Heart left ventricle (tissue), 13 donors: Measurements from ENCODE around the gene CD244.
"Not testable (repeated sequence)": the region's sequence is repeated elsewhere in the genome, so short reads cannot be mapped to it uniquely, and the experiment has no call there.

ENCODE experiments used
- POLR2A ChIP-seq, 2 donors: fragments of 450-650 bp; IDR thresholded peaks; one replicate each; pipeline ENCODE4 v1.6.1; 2017; ENCODE audit warnings: antibody characterized with exemption in 2 of 2, mild to moderate bottlenecking in 2 of 2, moderate library complexity in 2 of 2
- TF ChIP-seq, protein P1 (sequence below), 12 donors: fragments of 200-600 bp; sonication (generic) in 4 of 12; IDR thresholded peaks; one replicate each; pipeline versions ENCODE4 v1.5.0 to v1.8.0; 2018 to 2022; ENCODE audit warnings: antibody characterized with exemption in 12 of 12, mild to moderate bottlenecking in 5 of 12
- donor health status: ischemic (EF 13 %, LVEDD 7.1; RV severe dilation, severe dysfunction).
- donor health status: DM: no; HTN: yes; CAD: no.
- donor health status: DM: no; HTN: no; CAD: no.
- donor health status: ischemic (EF 25% LVEDD 6.9; RV normal size, moderate dysfunction).
- donor health status: ischemic (EF 25% LVEDD 5.7; RV mildly dilated, moderate dysfunction).
- donor health status: ischemic (EF 35%, LVEDD 5.7; RV mildly dilated, moderate dysfunction).
- donor health status: nonischemic (EF 11% LVEDD 7.7; RV severe dilation, severe dysfunction).
- donor health status: DM: yes; HTN: yes; CAD: no.
- donor health status: PGD.
- donor health status: ischemic (EF 29% LVEDD 5.4; RV normal size, mild dysfunction).
- donor health status: nonischemic (EF 23%, LVEDD 6.1; RV moderate dilation, normal function).

DNA sequence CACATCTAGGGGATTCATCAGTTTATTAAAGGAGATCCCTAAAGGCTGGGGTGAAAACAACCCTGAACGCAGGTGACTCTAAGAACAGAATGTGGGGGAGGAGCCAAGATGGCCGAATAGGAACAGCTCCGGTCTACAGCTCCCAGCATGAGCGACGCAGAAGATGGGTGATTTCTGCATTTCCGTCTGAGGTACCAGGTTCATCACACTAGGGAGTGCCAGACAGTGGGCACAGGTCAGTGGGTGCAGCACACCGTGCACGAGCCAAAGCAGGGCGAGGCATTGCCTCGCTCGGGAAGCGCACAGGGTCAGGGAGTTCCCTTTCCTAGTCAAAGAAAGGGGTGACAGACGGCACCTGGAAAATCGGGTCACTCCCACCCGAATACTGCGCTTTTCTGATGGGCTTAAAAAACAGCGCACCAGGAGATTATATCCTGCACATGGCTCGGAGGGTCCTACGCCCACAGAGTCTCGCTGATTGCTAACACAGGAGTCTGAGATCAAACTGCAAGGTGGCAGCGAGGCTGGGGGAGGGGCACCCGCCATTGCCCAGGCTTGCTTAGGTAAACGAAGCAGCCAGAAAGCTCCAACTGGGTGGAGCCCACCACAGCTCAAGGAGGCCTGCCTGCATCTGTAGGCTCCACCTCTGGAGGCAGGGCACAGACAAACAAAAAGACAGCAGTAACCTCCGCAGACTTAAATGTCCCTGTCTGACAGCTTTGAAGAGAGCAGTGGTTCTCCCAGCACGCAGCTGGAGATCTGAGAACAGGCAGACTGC lies 79.5 kb downstream of the CD244 start:
- TF ChIP-seq, protein P1, sequence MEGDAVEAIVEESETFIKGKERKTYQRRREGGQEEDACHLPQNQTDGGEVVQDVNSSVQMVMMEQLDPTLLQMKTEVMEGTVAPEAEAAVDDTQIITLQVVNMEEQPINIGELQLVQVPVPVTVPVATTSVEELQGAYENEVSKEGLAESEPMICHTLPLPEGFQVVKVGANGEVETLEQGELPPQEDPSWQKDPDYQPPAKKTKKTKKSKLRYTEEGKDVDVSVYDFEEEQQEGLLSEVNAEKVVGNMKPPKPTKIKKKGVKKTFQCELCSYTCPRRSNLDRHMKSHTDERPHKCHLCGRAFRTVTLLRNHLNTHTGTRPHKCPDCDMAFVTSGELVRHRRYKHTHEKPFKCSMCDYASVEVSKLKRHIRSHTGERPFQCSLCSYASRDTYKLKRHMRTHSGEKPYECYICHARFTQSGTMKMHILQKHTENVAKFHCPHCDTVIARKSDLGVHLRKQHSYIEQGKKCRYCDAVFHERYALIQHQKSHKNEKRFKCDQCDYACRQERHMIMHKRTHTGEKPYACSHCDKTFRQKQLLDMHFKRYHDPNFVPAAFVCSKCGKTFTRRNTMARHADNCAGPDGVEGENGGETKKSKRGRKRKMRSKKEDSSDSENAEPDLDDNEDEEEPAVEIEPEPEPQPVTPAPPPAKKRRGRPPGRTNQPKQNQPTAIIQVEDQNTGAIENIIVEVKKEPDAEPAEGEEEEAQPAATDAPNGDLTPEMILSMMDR (IDR thresholded peaks at IDR 0.05): not testable (repeated sequence)
- TF ChIP-seq POLR2A (IDR thresholded peaks at IDR 0.05): not testable (repeated sequence)
